ENCODE measurements around the gene ART1. TPM values are rescaled to one million over a fixed set of nuclear protein-coding genes. Genes with fewer than 3 reads are reported as not detected.
"Not testable (repeated sequence)": the region's sequence is repeated elsewhere in the genome, so short reads cannot be mapped to it uniquely, and the experiment has no call there.

Gene ART1, protein sequence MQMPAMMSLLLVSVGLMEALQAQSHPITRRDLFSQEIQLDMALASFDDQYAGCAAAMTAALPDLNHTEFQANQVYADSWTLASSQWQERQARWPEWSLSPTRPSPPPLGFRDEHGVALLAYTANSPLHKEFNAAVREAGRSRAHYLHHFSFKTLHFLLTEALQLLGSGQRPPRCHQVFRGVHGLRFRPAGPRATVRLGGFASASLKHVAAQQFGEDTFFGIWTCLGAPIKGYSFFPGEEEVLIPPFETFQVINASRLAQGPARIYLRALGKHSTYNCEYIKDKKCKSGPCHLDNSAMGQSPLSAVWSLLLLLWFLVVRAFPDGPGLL
- polyA plus RNA-seq (2013, experiment 1 of 2; ENCODE audit: insufficient read length), result not detected
- not detected for polyA plus RNA-seq (2013, experiment 2 of 2; ENCODE audit: insufficient read length)

DNA sequence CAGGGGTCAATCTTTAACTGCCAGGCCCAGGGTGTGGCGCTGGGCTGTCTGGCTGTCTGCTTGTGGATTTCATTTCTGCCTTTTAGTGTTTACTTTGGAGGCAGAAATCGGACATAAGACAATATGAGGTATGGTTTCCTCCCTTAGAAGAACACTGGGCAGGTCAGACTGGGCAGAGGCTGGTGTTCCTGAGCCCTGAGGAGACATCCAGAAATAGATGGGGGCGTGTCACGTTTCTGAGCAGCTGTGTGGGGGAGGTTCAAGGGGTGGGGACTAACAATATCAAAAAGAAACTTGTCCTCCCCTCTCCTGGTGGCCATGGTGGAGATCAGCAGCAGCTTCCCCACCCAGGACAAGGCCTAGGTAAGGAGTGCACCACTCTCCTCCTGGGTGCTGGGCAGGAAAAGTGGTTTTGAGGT, at the start of gene ART1:
TSS of gene ART1 (plus strand) at position 312 of the 419 bp plus-strand sequence. CDS start 14,086 bp downstream, outside the sequence.
- DNase-seq, result no peak

DNA sequence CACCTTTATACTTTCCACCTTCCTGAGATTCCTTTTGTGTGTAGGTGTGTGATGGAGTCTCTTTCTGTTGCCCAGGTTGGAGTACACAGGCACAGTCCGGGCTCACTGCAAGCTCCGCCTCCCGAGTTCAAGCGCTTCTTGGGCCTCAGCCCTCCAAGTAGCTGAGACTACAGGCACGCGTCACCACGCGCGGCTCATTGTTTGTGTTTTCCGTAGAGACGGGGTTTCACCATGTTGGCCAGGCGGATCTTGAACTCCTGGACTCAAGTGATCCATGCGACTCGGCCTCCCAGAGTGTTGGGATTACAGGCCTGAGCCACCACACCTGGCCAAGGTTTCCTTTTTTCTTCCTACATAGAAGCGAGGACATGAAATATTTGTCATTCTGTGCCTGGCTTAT, 47.2 kb upstream of the ART1 start:
- not testable (repeated sequence) for DNase-seq

DNA sequence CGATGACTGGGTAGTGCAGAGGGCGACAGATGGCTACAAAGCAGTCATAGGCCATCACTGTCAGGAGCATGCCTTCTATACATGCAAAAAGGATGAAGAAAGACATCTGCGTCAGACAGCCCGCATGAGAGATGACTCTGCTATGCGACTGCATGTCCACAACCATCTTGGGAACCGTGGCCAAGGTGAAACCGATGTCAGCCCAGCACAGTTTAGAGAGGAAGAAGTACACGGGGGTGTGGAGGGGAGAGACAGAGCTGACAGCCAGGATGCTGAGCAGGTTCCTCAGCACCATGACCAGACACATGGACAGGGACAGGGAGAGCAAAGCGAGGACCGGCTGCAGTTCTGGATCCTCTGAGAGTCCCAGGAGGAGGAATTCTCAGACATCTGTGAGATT, 44.7 kb upstream of the ART1 start:
- not testable (repeated sequence) for DNase-seq

DNA sequence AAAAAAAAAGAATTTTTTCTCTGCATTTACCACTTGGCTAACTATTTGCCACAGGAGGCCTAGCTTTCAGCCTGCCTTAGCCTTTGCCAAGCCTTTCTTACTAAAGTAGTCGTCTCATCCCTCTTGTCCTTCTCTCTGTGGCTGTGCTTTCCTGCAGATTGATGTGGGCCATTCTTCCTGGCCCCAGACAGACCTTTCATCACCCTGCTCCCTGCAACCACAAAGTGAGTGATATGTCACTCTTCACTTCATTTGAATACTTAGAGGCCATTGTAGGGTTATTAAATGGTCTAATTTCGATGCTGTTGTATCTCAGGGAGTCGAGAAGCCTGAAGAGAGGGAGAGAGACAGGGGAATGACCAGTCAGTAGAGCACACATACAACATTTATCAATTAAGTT, 40.8 kb upstream of the ART1 start:
- no peak for DNase-seq

DNA sequence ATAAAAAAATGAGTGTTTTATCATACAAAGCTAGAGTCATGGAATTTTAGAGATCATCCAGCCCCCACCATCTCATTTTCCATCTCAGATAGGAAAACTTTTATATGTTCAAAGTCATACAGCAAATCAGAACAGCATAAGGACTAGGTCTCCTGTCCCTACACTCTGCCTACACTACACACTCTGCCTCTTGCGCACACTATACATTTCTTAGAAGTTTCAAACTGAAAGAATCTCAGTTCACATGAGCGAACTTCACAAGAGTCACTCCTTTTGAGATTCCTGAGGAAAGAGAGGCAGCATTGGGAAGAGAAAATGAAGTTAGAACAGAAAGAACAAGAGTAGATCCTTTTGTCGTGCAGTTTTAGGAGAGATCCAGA, 39.7 kb upstream of the ART1 start:
- no peak for DNase-seq

DNA sequence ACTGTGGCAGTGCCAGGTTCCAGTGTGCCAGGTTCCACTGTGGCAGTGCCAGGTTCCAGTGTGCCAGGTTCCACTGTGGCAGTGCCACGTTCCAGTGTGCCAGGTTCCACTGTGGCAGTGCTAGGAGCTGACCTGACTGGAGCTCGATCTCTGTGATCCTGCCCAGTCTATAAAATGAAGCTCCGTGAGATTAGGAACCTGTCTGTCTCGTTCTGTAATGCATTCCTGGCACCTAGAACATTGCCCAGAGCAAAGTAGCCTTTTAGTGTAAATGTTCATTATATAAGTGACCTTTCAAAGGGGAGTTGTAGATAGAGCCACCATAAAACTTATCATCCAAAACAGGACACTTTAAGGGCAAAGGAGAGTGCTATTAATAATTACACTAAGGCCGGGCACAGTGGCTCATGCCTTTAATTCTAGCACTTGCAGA, 39.1 kb upstream of the ART1 start:
- DNase-seq, result no peak

DNA sequence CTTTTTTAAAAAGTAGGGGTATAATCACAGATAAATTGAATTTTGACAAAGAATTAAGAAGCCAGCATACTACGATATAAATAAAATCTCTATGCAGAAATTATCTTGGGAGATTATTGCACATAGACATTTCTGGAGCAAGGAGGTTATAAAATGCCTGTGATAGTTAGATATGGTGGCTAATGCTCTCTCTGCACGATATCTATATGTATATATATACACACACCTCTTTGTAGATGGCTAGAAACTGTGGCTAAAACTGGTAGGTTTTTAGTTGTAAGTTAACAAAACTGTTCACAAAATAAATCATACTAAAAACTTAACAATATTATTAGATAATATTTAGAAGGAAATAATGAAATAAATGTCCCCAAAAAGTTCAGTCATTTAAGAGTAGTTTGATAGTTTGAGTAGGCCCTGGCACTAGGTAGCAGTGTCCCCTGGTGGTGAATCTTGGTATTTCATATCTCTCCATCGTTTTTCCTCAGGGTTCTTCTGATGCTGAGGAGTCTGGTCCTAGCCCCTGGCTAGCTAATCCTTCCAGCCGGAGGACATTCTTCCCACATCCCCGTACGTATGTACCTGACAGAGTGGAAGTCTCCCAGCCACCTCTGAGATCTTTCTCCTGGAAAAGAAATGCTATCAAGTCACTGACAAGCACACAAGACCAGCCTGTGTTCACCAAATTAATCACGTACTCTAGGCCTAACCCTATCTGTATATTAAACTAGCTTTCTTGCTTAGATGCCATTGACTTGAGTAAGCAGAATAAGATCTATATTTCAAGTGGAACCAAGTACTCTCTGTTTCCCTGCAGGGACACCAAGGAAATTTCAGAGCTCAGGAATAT, 35.3 kb upstream of the ART1 start:
- peak; percentile 34 for DNase-seq

DNA sequence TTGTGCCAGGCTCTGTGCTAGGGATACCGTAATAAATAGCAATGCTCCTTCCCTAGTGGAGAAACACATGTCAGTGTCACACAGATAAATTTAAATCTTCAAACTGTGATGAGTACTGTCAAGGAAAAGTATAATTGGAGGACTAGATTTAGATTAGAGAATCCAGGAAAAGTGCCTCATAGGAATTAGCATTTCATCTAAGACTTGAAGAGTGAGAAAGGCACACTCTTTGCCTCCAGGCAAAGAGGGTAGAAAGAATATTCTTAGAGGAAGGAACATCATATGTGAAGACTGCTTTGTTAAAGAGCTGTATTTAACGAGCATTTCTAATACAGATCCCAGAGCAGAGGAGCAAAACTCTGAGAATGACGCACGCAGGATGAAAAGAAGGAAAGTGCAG, 34.1 kb upstream of the ART1 start:
- no peak for DNase-seq

DNA sequence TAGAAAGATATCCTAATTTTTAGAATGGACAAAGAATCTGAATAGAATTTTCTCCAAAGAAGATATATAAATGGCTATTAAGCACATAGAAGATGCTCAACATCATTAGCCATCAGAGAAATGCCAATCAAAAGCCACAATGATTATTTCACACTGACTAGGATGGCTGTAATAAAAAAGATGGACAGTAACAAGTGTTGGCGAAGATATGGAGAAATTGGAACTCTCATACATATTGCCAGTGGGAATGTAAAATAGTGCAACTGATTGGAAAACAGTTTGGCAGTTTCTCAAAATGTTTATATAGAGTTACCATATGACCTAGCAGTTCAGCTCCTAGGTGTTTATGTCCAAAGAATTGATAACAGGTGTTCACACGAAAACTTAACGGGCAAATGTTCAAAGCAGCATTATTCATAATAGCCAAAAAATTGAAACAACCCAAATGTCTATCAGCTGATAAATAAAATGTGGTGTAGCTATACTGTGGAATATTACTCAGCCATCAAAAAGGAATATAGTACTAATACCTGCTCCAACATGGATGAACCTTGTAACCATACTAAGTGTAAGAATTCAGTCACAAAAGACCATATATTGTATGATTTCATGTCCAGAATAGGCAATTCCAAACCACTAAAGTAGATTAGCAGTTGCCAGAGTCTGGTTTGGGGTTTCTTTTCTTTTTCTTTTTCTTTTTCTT, 32.8 kb upstream of the ART1 start:
- DNase-seq, result no peak

DNA sequence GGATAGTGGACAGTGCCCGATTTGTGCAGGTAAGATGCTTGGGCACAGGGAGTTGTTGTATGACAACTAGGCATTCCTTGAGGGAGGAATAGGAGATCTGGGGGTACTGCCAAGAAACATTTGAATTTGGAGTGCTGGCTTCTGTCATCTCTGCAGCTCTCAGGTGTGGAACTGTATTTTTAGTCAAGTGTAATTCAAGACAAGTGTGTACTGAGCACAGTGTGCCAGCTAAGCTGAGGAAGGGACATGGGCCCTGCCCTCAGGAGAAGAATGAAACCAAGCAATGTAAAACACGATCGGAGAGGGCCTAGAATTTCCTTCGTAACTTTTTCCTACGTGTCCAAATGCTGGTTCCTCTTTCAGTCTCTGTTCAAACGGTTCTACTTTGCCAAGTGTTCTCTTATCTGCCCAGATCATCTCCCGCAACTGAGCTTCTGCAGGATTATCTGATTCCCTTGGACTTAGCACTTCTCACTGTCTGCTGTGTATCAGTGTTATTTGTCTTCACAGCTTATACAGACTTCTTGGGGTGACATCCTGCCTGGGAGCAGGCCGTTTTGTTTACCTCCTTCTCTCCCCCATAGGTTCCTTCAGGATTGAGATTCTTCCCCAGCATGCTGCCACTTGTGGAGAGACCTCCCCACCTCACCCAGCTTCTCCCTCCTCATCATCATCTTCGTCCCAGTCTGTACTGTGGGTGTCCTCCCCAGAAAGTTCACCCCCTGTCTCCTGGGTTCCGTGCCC, 30.8 kb upstream of the ART1 start:
- DNase-seq, result no peak

DNA sequence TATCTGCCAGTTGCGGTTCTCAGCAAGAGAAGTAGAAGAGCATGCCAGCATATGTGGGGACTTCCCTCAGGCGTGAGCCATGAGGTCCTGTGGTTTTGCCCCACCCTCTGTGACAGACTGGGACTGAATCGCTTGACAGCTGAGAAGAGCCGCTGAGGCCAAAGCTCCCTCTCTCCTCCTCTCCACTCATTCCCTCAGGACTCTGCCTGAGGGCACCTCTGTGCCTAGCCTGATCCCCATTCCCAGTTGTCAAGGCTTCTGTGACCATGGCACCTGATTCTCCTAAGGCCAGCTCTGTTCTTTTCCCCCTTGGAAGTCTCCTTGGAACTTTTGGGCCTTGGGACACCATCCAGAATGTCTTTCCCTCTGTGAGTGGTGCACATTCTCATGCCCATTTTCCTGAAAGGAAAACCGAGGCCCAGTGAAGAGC, 30.2 kb upstream of the ART1 start:
- DNase-seq, result peak; percentile 35

DNA sequence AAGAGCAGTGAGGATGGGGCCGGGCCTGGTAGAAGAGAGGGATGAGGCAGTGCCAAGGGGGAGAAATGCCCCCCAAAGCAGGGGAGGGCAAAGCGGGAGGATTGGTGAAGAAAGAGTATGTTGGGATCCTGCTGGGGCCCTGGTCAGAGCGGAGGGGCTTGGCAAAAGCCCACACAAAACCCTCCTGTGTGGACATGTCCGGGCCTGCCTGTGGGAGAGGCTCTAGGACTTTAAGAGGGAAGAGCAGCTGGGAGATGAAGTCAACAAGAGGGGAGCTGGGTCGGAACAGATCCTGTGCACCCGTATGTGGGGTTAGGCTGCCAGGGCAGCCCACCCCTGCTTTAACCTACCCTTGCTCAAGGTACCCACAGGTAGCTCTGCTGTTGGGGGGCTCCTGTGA, 28.9 kb upstream of the ART1 start:
- DNase-seq, result no peak

DNA sequence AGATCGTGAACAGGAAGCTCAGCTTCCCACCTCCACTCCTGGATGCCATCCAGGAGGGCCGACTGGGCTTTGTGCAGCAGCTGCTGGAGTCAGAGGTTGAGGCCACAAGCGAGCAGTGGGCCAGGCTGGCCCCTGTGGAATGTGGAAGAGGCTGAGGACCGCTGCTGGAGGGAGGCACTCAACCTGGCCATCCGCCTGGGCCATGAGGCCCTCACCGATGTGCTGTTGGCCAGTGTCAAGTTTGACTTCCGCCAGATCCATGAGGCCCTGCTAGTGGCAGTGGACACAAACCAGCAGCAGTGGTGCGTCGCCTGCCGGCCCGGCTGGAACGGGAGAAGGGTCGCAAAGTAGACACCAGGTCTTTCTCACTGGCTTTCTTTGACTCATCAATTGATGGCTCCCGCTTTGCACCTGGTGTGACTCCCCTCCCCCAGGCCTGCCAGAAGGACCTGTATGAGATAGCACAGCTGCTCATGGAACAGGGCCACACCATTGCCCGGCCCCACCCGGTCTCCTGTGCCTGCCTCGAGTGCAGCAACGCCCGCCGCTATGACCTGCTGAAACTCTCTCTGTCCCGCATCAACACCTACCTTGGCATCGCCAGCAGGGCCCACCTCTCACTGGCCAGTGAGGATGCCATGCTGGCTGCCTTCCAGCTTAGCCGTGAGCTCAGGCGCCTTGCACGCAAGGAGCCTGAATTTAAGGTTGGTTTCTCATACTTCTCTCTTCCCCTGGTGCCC, 28.0 kb upstream of the ART1 start:
- no peak for DNase-seq

DNA sequence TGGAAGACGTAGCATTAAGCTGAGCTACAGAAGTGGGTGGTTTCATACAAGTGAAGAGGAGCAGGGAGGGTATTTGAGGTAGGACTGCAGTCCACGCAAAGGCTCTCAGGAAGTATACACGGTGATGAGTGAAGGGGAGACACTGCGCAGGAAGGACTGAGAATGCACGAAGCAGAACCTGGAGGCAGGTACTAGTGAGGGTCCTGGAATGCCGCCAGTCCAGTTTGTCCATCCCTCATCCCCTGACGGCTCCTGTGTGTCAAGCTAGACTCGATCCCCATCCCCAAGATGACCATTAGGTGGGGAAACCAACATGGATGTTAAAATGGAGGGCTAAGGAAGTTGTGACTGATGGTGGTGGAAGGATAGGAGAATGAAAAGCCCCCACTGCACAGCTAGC, 26.9 kb upstream of the ART1 start:
- no peak for DNase-seq

DNA sequence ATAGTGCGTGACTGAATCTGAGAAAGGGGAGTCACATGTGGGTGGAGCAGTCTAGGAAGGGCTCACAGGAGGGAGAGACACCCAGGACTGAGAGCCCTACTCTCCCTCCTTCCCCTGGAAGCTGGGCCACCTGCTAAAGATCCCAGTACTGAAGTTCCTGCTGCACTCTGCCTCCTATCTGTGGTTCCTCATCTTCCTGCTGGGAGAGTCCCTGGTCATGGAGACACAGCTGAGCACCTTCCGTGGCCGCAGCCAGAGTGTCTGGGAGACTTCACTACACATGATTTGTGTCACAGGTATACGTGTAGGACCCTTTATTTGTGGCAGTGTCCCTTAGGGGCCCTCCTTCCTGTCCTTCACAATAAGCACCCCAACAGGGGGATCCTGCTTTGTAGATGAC, 22.4 kb upstream of the ART1 start:
- DNase-seq, result no peak

DNA sequence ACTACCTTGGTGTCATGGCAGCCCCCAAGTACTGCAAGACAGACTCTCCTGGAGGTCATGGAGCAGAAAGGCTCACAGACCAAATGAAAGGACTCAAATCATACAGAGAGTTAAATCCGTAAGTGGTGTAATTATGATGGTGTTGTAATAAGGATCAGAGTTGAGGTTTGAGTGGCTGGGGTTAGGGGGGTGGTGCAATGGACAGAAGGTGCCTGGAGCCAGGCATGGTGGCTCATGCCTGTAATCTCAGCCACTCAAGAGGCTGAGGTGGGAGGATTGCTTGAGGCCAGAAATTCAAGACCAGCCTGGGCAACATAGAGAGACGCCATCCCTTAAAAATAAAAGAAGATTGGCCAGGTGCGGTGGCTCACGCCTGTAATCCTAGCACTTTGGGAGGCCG, 21.8 kb upstream of the ART1 start:
- no peak for DNase-seq

DNA sequence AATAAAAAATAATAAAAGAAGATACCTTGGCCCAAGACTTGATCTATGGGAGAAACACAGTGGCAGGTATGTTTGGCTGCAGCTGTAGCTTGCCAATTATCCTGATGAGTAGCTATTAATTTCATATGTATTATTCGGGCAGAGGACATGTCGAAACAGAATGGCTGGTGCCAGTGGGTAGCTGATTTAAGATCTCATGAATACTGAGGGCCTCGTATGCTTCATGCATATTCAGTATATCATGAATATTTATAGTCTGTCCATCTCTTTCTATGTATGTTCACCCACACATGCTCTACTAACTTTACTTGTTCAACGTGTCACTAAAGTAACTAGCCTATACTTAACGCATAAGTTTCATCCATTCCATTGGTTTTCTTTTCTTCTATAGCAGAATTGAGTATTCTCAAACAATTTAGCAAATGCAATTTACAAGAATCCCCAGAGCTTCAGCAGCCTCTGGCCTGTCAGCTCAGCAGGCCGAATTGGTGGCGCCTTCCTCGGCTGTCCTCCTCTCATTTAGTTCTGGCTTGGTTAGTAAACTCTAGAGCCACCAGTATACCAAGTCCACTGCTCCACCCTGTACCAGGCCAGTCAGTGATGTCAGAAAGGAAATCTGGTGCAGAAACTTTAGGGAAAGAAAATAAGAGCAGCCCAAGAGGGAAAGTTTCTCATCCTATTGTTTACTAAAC, 21.0 kb upstream of the ART1 start:
- no peak for DNase-seq

DNA sequence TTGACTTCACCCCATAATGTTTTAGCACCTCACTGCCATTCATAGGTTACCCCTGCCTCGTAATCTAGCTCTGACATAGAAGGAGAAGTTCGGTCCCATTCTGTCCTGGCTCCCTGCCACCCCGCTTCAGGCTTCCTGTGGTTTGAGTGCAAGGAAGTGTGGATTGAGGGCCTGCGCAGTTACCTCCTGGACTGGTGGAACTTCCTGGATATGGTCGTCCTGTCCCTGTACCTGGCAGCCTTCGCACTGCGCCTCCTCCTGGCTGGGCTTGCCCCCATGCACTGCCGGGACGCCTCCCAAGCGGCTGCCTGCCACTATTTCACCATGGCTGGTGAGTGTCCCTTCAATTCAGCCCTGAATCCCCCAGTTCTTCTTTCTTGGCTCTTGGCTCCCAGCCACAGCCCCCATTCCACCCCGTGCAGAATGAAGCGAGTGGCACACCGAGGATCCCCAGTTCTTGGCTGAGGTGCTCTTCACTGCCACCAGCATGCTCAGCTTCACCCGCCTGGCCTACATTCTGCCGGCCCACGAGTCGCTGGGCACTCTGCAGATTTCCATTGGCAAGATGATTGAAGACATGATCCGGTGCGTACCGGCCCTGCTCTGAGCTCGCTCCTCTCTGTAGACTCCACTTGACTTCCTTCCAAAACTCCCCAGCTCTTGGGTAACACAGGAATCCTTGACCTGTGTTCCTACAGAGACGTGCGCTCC, 18.5 kb upstream of the ART1 start:
- DNase-seq, result no peak

DNA sequence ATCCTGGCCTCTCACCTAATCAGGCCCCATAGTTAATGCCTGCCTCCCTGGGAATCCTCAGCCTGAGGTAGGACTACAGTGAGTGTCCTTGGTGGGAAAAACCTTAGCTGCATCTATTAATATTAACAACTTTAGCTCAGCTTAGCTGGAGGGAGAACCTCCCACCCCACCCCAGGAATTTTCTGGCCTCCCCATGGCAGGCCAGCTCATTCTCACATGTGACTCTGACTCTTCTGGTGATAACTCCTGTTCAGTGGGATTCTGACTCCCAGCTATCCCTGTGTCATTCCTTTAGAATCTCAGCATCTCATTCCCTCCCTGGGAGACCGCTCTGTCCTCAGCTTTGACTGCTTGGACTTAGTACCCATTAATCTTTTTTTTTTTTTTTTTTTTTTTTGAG, 17.6 kb upstream of the ART1 start:
- DNase-seq, result peak; percentile 77

DNA sequence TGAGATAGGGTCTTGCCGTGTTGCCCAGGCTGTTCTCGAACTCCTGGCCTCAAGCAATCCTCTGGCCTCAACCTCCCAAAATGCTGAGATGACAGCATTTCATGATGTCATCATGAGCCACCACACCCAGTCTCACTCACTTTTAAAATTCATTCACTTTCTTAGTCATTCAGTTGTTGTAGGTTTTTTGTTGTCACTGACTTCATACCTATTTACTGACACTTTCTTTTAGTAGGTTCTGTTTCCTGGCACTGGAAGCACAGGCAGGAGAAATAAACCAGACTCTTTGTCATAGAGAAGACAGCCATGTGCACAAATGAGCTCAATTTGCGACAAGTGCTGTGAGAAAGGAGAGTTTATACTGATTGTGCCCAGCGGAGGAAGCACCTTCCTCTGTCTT, 13.6 kb upstream of the ART1 start:
- no peak for DNase-seq

All from fibroblast of skin of back (primary cell).